ENCODE data around the gene NAALADL2.

Gene NAALADL2

GRCh38 chr3:174859114-174859735 is at the start of gene NAALADL2:
Gene NAALADL2 (plus strand): TSS chr3:174859334.
- in situ Hi-C loops (cut with MboI; ENCODE audit: low sequenced_read_pairs): no loop called here

- in situ Hi-C loops (cut with MboI; ENCODE audit: low sequenced_read_pairs): no loop called here
Observed at GRCh38 chr3:174810254-174810653, 48.9 kb upstream of the NAALADL2 start.

- in situ Hi-C loops (cut with MboI; ENCODE audit: low sequenced_read_pairs): no loop called here
Observed at GRCh38 chr3:174812172-174812862, 46.8 kb upstream of the NAALADL2 start.

DNA sequence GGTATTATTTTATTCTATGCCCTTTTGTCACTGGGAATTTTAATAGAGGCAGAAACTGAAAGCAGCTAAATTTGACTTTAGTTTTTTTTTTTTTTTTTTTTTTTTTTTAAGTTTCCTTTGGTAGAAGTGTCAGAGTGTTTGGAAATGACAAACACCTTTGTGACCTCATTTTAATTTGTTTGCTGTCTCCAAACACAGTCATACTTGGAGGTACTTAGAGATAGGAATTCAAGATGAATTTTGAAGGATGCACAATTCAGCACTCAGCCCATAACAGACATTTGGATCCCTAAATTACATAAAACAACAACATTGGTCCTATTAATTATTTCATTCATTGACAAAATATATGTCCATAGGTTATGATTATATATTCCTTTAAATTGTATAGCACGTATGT is 43.4 kb upstream of the NAALADL2 start:
- in situ Hi-C loops (cut with MboI; ENCODE audit: low sequenced_read_pairs): no loop called here

DNA sequence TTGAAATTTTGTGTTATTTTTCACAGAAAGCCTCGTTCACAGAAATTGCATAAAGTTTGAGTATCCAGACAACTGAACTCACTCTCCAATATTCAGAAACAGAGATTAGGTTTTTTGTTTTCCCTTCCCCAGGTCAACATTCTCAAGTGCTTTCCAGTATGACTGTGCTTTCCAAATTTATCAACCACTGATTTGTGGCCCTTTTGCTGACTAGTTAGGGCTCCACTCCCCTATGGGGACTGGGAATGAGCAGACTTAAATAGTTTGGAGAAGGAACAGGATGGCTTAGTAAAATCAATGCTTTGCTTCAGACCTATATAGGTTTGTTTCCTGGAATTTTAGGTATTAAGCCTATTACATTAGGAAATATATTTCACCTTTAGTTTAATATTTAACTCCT is 38.2 kb upstream of the NAALADL2 start:
- in situ Hi-C loops (cut with MboI; ENCODE audit: low sequenced_read_pairs): no loop called here

GRCh38 chr3:174821477-174821876 is 37.7 kb upstream of the NAALADL2 start:
- in situ Hi-C loops (cut with MboI; ENCODE audit: low sequenced_read_pairs): no loop called here

DNA sequence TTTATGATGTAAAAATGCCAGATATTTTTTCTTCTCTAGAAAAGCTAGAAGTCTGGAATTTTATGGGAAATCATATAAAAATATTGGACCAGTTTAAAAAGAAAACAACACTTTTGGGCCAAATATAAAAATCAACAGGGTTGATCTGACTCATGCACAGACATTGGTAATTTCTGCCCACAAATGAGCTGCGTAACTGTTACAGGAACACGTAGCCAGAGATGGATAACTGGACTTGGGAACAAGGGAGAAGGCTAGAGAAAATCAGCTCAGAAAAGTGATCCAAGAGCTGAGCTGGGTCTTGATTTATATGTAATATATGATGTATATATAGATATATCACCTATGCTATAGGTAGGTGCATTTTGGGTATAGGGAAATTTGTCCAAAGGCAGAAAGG is 36.8 kb upstream of the NAALADL2 start:
- in situ Hi-C loops (cut with MboI; ENCODE audit: low sequenced_read_pairs): no loop called here

- in situ Hi-C loops (cut with MboI; ENCODE audit: low sequenced_read_pairs): no loop called here
Observed at GRCh38 chr3:174826069-174826468, 33.1 kb upstream of the NAALADL2 start.

DNA sequence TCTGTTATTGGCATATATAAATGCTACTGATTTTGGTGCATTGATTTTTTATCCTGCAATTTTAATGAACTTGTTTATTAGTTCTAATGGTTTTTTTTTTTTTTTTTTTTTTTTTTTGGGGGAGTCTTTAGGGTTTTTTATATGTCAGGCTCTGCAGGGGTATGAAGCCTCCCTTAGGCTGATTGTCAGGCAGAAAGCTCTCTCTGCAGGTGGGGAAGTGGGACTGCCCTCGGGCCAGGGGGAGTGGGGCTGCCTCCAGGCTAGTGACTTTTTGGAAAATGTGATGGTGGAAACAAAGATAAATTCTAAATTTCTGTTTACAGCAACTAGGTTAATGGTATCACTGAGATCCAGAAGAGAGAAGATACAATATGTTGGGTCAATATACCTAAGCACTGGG is 14.4 kb upstream of the NAALADL2 start:
- in situ Hi-C loops (cut with MboI; ENCODE audit: low sequenced_read_pairs): no loop called here

DNA sequence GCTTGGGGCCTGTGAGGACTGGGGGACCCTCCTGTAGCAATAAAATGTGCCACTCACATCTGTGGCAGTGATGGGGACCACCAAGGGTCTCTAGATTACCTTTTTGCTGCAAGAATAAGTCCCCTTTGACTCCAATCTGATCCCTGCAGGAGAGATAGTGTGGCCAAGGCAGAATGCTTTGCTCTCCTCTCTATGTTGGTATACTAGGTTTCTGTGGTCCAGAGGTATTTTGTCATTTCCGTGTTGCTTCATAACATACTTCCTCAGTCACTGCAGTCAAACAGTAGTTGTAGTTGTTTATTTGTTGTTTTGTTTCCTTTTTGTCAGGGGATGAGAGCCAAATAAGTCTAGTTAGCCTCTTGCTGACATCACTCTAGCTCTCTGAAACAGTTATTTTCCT is 13.1 kb upstream of the NAALADL2 start:
- in situ Hi-C loops (cut with MboI; ENCODE audit: low sequenced_read_pairs): no loop called here

DNA sequence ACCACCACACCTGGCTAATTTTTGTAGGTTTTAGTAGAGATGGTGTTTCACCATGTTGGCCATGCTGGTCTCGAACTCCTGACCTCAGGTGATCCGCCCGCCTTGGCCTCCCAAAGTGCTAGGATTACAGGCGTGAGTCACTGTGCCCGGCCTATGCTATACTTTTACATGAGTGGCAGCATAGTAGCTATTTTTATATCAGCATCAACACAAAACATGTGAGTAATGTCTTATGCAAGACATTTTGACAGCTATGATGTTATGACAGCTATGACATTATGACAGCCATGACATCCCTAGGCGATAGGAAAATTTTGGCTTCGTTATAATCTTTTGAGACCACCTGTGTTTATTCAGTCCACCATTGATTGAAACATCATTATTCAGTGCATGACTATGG is 4.1 kb upstream of the NAALADL2 start:
- in situ Hi-C loops (cut with MboI; ENCODE audit: low sequenced_read_pairs): no loop called here

DNA sequence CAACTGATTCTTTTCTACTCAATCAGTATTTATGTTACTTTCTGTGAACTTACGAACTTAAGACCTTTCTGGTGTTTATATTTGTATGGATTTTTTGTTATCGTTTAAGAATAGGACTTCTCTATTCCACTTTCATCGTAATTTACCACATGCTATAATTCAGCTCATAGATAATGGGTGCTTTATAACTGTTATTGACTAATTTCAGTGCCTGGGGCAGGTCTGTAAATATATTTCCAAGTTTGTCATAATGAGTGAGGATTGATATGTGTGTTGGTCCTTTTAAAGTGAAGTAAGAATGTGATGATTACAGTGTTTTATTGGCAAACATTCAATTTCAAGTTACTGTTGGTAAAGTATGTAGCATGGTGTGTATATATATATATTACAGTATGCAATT is 1.8 kb upstream of the NAALADL2 start:
- in situ Hi-C loops (cut with MboI; ENCODE audit: low sequenced_read_pairs): no loop called here

- in situ Hi-C loops (cut with MboI; ENCODE audit: low sequenced_read_pairs): no loop called here
Observed at GRCh38 chr3:174858353-174858752, 781 bp upstream of the NAALADL2 start.

- in situ Hi-C loops (cut with MboI; ENCODE audit: low sequenced_read_pairs): no loop called here
Observed at GRCh38 chr3:174859756-174860155, 622 bp downstream of the NAALADL2 start.

GRCh38 chr3:174862101-174862500 is 3.0 kb downstream of the NAALADL2 start:
- in situ Hi-C loops (cut with MboI; ENCODE audit: low sequenced_read_pairs): no loop called here

DNA sequence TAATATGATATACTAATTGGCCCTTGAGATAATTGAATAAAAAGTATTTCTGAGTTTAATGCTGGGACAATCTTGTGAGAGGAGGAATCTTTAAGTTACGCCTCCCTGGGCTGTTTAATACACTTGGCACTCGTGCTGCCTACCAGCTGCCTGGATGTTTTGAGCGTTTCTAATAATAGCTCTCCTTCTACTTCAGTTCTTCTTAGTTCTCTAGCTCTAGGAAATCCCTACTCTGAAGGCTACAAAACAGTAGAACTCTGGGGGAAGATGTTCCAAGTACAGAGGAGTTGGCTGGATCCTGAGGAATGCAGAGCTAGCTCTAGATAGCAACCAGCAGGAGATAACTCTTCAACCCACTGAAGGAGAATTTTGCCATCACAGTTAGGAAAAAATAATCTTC is 3.5 kb downstream of the NAALADL2 start:
- in situ Hi-C loops (cut with MboI; ENCODE audit: low sequenced_read_pairs): no loop called here

- in situ Hi-C loops (cut with MboI; ENCODE audit: low sequenced_read_pairs): no loop called here
Observed at GRCh38 chr3:174863488-174863887, 4.4 kb downstream of the NAALADL2 start.

- in situ Hi-C loops (cut with MboI; ENCODE audit: low sequenced_read_pairs): no loop called here
Observed at GRCh38 chr3:174869448-174869847, 10.3 kb downstream of the NAALADL2 start.

GRCh38 chr3:174873832-174874657 is 14.9 kb downstream of the NAALADL2 start:
- in situ Hi-C loops (cut with MboI; ENCODE audit: low sequenced_read_pairs): no loop called here

DNA sequence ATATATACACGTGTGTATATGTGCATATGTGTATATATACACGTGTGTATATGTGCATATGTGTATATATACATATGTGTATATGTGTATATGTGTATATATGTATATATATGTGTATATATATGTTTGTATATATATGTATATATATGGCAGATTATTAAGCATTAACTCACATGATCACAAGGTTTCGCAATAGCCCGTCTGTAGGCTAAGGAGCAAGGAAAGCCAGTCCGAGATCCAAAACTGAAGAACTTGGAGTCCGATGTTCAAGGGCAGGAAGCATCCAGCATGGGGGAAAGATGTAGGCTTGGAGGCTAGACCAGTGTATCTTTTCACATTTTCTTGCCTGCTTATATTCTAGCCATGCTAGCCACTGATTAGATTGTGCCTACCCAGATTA is 23.7 kb downstream of the NAALADL2 start:
- in situ Hi-C loops (cut with MboI; ENCODE audit: low sequenced_read_pairs): no loop called here

DNA sequence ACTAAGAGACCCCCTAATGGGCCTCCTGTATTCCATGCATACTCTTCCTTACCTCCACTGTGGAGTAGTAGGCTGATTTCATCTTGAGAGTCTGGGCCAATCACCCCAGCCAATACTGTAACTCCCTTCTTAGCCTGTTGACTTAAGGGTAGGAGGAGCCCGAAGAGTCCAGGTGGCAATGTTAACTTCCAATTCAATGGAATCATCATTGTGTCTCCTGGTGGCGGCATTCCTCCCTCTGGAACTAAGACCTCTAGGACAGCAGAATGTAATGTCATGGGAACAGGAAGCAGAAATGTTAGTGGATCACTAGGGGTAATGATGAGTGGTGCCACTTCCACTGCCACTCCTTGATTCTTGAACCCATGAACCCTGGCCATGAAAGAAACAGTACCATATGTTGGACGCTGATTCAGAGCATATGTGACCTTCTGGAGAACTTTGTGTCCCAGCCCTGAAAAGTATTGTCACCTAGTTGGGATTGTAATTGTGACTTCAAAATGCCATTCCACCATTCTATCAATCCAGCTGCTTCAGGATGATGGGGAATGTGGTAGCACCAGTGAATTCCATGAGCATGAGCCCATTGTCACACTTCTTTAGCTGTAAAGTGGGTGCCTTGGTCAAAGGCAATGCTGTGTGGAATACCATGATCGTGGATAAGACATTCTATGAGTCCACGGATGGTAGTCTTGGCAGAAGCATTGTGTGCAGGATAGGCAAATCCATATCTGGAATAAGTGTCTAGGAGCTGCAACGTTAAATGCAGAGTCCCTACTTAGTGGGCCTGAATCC is 24.9 kb downstream of the NAALADL2 start:
- in situ Hi-C loops (cut with MboI; ENCODE audit: low sequenced_read_pairs): no loop called here

All from HL-60/S4 treated with phorbol 12-myristate 13-acetate at 8.2 ng/mL for 4 days and 3 days (cell line).